Upper lobe of left lung (tissue), 6 donors: ENCODE data around the gene GPC5. TPM values are rescaled to one million over a fixed set of nuclear protein-coding genes. Genes with fewer than 3 reads are reported as not detected.
"Not testable (repeated sequence)": the region's sequence is repeated elsewhere in the genome, so short reads cannot be mapped to it uniquely, and the experiment has no call there.

Experiments
- ATAC-seq, 2 donors: fragments of 200-7000 bp; cut with Tn5 transposase; one replicate each; pipeline ENCODE4 v1.9.1; 2022; ENCODE audit warnings: mild to moderate bottlenecking in 2 of 2, moderate library complexity in 2 of 2; ENCODE audit not compliant: low FRiP score in 2 of 2
- DNase-seq, 2 donors: peaks; one replicate each; pipeline ENCODE4 v3.0.0-alpha.2; 2019 to 2020
- H3K27ac ChIP-seq, 4 donors: fragments of 200-600 bp; sonication (generic); one replicate each; pipeline ENCODE4 v1.5.1; 2016 to 2019
- H3K27me3 ChIP-seq, 4 donors: fragments of 200-600 bp; sonication (generic); one replicate each; pipeline ENCODE4 v1.5.1; 2017 to 2019
- H3K36me3 ChIP-seq, 4 donors: fragments of 200-600 bp; sonication (generic); one replicate each; pipeline ENCODE4 v1.5.1; 2016 to 2019
- H3K4me1 ChIP-seq, 4 donors: fragments of 200-600 bp; sonication (generic); one replicate each; pipeline ENCODE4 v1.5.1; 2018 to 2019
- H3K4me3 ChIP-seq, 4 donors: fragments of 200-600 bp; sonication (generic); one replicate each; pipeline ENCODE4 v1.5.1; 2017 to 2019; ENCODE audit warnings: mild to moderate bottlenecking in 2 of 4, moderate library complexity in 1 of 4
- H3K9me3 ChIP-seq, 4 donors: fragments of 200-600 bp; sonication (generic); one replicate each; pipeline ENCODE4 v1.5.1; 2018 to 2019
- CTCF ChIP-seq, 6 experiments: fragments of 450-650 bp in 4 of 6; fragments of 200-600 bp in 2 of 6; sonication (generic) in 2 of 6; IDR thresholded peaks; one replicate each; pipeline ENCODE4 v1.5.1; 2016 to 2019; ENCODE audit warnings: antibody characterized with exemption in 6 of 6
- EP300 ChIP-seq, 4 donors: sonication (generic); formaldehyde crosslinking; IDR thresholded peaks; one replicate each; pipeline ENCODE4 v1.5.1; 2017; ENCODE audit warnings: antibody characterized with exemption in 4 of 4, control low read depth in 2 of 4
- POLR2A ChIP-seq, 4 donors: fragments of 450-650 bp; IDR thresholded peaks; one replicate each; pipeline ENCODE4 v1.5.1; 2016 to 2017; ENCODE audit warnings: antibody characterized with exemption in 4 of 4, mild to moderate bottlenecking in 2 of 4
- POLR2AphosphoS5 ChIP-seq, 2 donors: sonication (generic); formaldehyde crosslinking; IDR thresholded peaks; one replicate each; pipeline ENCODE4 v1.5.1; 2017; ENCODE audit warnings: antibody characterized with exemption in 2 of 2
- WGBS, 2 donors: methylation state at CpG; one replicate each; pipeline ENCODE4 v1.1.5; 2017 to 2018; 5-methylcytosine and 5-hydroxymethylcytosine counted together
- total RNA-seq, 6 donors: library from RNA; depleted of rRNA in 4 of 6; stranded (reverse); fragments of >200 nt in 4 of 6; gene quantifications; one replicate each; pipeline versions ENCODE4 v1.1.0 to v1.2.1, GENCODE V29; 2016 to 2021
- donor health status: DM: no; HTN: no; CAD: no; lungs with moderate emphysema.
- donor health status: DM: no; HTN: yes; CAD: no; lungs with severe emphysema.

The GPC5 gene
- total RNA-seq, 6 donors from 2014 or later, result 7.6 to 51.4 (median 12.8) TPM

- 0 to 33% methylated on average over 1 of the region's 1 CpG for WGBS, 2 donors
- ATAC-seq (no peak), DNase-seq (no peak)
- H3K4me1 ChIP-seq, result no peaks in the 10 kb centered on the region
- no peak overlapping the region for H3K4me3 ChIP-seq
- H3K27me3 ChIP-seq, result no peaks in the 10 kb centered on the region
- TF ChIP-seq EP300 (IDR thresholded peaks at IDR 0.05) (no peak), CTCF (IDR thresholded peaks at IDR 0.05) (no peak), POLR2AphosphoS5 (IDR thresholded peaks at IDR 0.05) (no peak), POLR2A (IDR thresholded peaks at IDR 0.05) (no peak)
- no peaks in the 10 kb centered on the region for H3K9me3 ChIP-seq
- no peak overlapping the region for H3K27ac ChIP-seq
- no peaks in the 10 kb centered on the region for H3K36me3 ChIP-seq
These were observed 372.8 kb downstream of the GPC5 start for GRCh38 chr13:91771229-91771628.

GRCh38 chr13:91773591-91774227 is 375.3 kb downstream of the GPC5 start:
- Histone ChIP-seq H3K27ac (no peak overlapping the region), H3K4me1 (no peaks in the 10 kb centered on the region), H3K4me3 (no peak overlapping the region), H3K9me3 (no peaks in the 10 kb centered on the region), H3K27me3 (no peaks in the 10 kb centered on the region), H3K36me3 (no peaks in the 10 kb centered on the region)
- no peak for TF ChIP-seq CTCF (IDR thresholded peaks at IDR 0.05)
- TF ChIP-seq POLR2A (IDR thresholded peaks at IDR 0.05), result no peak
- TF ChIP-seq EP300 (IDR thresholded peaks at IDR 0.05), result no peak
- no peak for TF ChIP-seq POLR2AphosphoS5 (IDR thresholded peaks at IDR 0.05)
- ATAC-seq, result no peak
- 38 to 47% methylated on average over 3 of the region's 3 CpGs for whole genome bisulfite sequencing, 2 donors
- no peak for DNase-seq

GRCh38 chr13:91774397-91774796 is 376.0 kb downstream of the GPC5 start:
- DNase-seq, result no peak
- no peaks in the 10 kb centered on the region for H3K9me3 ChIP-seq
- no peaks in the 10 kb centered on the region for H3K4me1 ChIP-seq
- 96% methylated on average over 3 of the region's 3 CpGs for WGBS, 2 donors
- TF ChIP-seq CTCF (IDR thresholded peaks at IDR 0.05) (no peak), POLR2AphosphoS5 (IDR thresholded peaks at IDR 0.05) (no peak), EP300 (IDR thresholded peaks at IDR 0.05) (no peak), POLR2A (IDR thresholded peaks at IDR 0.05) (no peak)
- no peak for ATAC-seq
- H3K27me3 ChIP-seq, result no peaks in the 10 kb centered on the region
- no peak overlapping the region for H3K27ac ChIP-seq
- H3K36me3 ChIP-seq, result no peaks in the 10 kb centered on the region
- no peak overlapping the region for H3K4me3 ChIP-seq

GRCh38 chr13:91776611-91777193 is 378.3 kb downstream of the GPC5 start:
- DNase-seq, result no peak
- Histone ChIP-seq H3K36me3 (no peaks in the 10 kb centered on the region), H3K4me1 (no peaks in the 10 kb centered on the region), H3K27me3 (no peaks in the 10 kb centered on the region), H3K9me3 (no peaks in the 10 kb centered on the region), H3K27ac (no peak overlapping the region), H3K4me3 (no peak overlapping the region)
- 45 to 46% methylated on average over 2 of the region's 2 CpGs for WGBS, 2 donors
- TF ChIP-seq POLR2A (IDR thresholded peaks at IDR 0.05) (no peak), EP300 (IDR thresholded peaks at IDR 0.05) (no peak), POLR2AphosphoS5 (IDR thresholded peaks at IDR 0.05) (no peak), CTCF (IDR thresholded peaks at IDR 0.05) (no peak)
- ATAC-seq, result no peak

GRCh38 chr13:91778123-91778522 is 379.7 kb downstream of the GPC5 start:
- H3K36me3 ChIP-seq, result no peaks in the 10 kb centered on the region
- no peak overlapping the region for H3K27ac ChIP-seq
- no peaks in the 10 kb centered on the region for H3K27me3 ChIP-seq
- no peak for DNase-seq
- no peaks in the 10 kb centered on the region for H3K9me3 ChIP-seq
- TF ChIP-seq POLR2A (IDR thresholded peaks at IDR 0.05), result no peak
- no peak for TF ChIP-seq CTCF (IDR thresholded peaks at IDR 0.05)
- TF ChIP-seq POLR2AphosphoS5 (IDR thresholded peaks at IDR 0.05), result no peak
- TF ChIP-seq EP300 (IDR thresholded peaks at IDR 0.05), result no peak
- 77 to 84% methylated on average over 4 of the region's 4 CpGs for WGBS, 2 donors
- no peak overlapping the region for H3K4me3 ChIP-seq
- no peaks in the 10 kb centered on the region for H3K4me1 ChIP-seq
- no peak for ATAC-seq

GRCh38 chr13:91781982-91782691 is 383.7 kb downstream of the GPC5 start:
- H3K9me3 ChIP-seq, H3K36me3 ChIP-seq, ATAC-seq, H3K27ac ChIP-seq, DNase-seq, H3K27me3 ChIP-seq, H3K4me3 ChIP-seq, H3K4me1 ChIP-seq: not testable (repeated sequence)
- 72 to 73% methylated on average over 7 of the region's 7 CpGs for WGBS, 2 donors
